ENCODE measurements around the gene MAZ.
"Not testable (repeated sequence)": the region's sequence is repeated elsewhere in the genome, so short reads cannot be mapped to it uniquely, and the experiment has no call there.

Gene MAZ

DNA sequence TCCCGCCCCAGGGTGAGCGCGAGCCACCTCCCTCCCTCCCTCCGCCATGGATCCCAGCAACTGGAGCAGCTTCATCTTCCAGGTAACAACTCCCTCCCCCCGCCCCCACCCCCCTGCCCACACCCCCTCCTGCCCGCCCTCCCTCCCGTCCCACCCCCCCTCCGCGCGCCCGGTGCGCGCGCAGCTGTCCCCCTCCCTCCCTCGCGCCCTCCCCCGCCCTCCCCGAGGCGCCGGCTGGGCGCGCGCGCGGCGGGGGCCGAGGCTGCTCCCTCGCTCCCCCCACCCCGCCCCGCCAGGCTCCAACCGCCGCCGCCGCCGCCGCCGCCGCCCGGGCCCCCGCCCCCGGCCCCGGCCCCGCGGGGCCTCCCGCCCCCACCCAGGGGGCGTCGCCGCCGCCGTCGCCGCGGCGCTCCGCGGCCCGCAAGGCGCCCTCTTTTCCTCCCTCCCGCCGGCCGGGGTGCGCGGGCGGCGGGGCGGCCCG is at the start of gene MAZ:
Gene MAZ, plus strand, starts transcription at position 431 of the 481 bp plus-strand sequence. CDS start 173 bp downstream, outside the sequence.
- Histone ChIP-seq H3K4me3 (ENCODE audit: insufficient read depth, low read length, poor library complexity, severe bottlenecking) (peak within 1 kb of the TSS; percentile 62), H3K27me3 (ENCODE audit: low read length) (no peaks in the 10 kb centered on the region), H2AFZ (ENCODE audit: low read depth, low read length, severe bottlenecking) (no peak within 1 kb of the TSS), H3K27ac (ENCODE audit: low read depth, low read length) (peak within 1 kb of the TSS; percentile 93), H3K9ac (ENCODE audit: low read length) (peak within 1 kb of the TSS; percentile 88), H3F3A (ENCODE audit: insufficient read depth) (peaks cover 48% of the 10 kb centered on the region), H3K9me2 (replicated peaks; ENCODE audit: insufficient read depth, low read length) (no peaks in the 10 kb centered on the region), H3K79me2 (ENCODE audit: insufficient read depth, low read length) (peaks cover 12% of the 10 kb centered on the region; the same call in 1 of the 2 replicates), H4K20me1 (ENCODE audit: low read depth, low read length) (peaks cover 8% of the 10 kb centered on the region), H3K9me3 (ENCODE audit: insufficient read depth, low read length) (no peaks in the 10 kb centered on the region), H3K36me3 (ENCODE audit: low read length) (peaks cover 17% of the 10 kb centered on the region), H3K4me2 (ENCODE audit: low read depth, low read length, poor library complexity, severe bottlenecking) (peak within 1 kb of the TSS; percentile 87)
- TF ChIP-seq, protein P1, sequence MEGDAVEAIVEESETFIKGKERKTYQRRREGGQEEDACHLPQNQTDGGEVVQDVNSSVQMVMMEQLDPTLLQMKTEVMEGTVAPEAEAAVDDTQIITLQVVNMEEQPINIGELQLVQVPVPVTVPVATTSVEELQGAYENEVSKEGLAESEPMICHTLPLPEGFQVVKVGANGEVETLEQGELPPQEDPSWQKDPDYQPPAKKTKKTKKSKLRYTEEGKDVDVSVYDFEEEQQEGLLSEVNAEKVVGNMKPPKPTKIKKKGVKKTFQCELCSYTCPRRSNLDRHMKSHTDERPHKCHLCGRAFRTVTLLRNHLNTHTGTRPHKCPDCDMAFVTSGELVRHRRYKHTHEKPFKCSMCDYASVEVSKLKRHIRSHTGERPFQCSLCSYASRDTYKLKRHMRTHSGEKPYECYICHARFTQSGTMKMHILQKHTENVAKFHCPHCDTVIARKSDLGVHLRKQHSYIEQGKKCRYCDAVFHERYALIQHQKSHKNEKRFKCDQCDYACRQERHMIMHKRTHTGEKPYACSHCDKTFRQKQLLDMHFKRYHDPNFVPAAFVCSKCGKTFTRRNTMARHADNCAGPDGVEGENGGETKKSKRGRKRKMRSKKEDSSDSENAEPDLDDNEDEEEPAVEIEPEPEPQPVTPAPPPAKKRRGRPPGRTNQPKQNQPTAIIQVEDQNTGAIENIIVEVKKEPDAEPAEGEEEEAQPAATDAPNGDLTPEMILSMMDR (IDR thresholded peaks at IDR 0.05; ENCODE audit: insufficient read depth, low read length, poor library complexity, severe bottlenecking) = no peak
- TF ChIP-seq EZH2phosphoT487 (conservative IDR thresholded peaks at IDR 0.05; ENCODE audit: low read length) = no peak

DNA sequence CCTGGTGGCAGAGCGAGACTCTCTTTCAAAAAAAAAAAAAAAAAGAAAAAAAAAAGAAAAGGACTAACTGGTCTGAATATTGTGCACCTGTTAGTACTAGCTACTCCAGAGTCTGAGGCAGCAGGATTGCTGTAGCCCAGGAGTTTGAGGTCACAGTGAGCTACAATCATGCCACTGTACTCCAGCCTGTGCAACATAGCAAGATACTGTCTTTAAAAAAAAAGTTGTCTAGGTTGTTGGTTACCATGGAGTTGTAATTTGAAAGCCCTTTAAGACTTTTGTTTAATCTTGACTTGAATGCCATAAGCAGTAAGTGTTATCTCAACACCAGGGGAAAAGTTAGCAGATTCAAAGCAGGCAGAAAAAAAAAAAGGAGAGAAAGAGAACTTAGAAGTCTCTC is 49.7 kb upstream of the MAZ start:
- Histone ChIP-seq H3K9me3 (ENCODE audit: insufficient read depth, low read length) (no peaks in the 10 kb centered on the region), H3K4me2 (ENCODE audit: low read depth, low read length, poor library complexity, severe bottlenecking) (no peak overlapping the region), H2AFZ (ENCODE audit: low read depth, low read length, severe bottlenecking) (no peak overlapping the region), H3F3A (ENCODE audit: insufficient read depth) (no peaks in the 10 kb centered on the region), H3K9me2 (replicated peaks; ENCODE audit: insufficient read depth, low read length) (no peaks in the 10 kb centered on the region), H3K79me2 (ENCODE audit: insufficient read depth, low read length) (no peaks in the 10 kb centered on the region), H3K27ac (ENCODE audit: low read depth, low read length) (no peak overlapping the region), H3K9ac (ENCODE audit: low read length) (no peak overlapping the region), H3K4me3 (ENCODE audit: insufficient read depth, low read length, poor library complexity, severe bottlenecking) (no peak overlapping the region), H3K36me3 (ENCODE audit: low read length) (no peaks in the 10 kb centered on the region), H4K20me1 (ENCODE audit: low read depth, low read length) (no peaks in the 10 kb centered on the region), H3K27me3 (ENCODE audit: low read length) (no peaks in the 10 kb centered on the region)
- TF ChIP-seq, protein P1 (IDR thresholded peaks at IDR 0.05; ENCODE audit: insufficient read depth, low read length, poor library complexity, severe bottlenecking) = no peak
- no peak for TF ChIP-seq EZH2phosphoT487 (conservative IDR thresholded peaks at IDR 0.05; ENCODE audit: low read length)

GRCh38 chr16:29757086-29757485 is 49.2 kb upstream of the MAZ start:
- not testable (repeated sequence) for H3K36me3 ChIP-seq (ENCODE audit: low read length); H3K9me3 ChIP-seq (ENCODE audit: insufficient read depth, low read length); H4K20me1 ChIP-seq (ENCODE audit: low read depth, low read length); H3K9me2 ChIP-seq (replicated peaks; ENCODE audit: insufficient read depth, low read length); H2AFZ ChIP-seq (ENCODE audit: low read depth, low read length, severe bottlenecking); H3K4me3 ChIP-seq (ENCODE audit: insufficient read depth, low read length, poor library complexity, severe bottlenecking); H3K9ac ChIP-seq (ENCODE audit: low read length); H3K27ac ChIP-seq (ENCODE audit: low read depth, low read length); H3F3A ChIP-seq (ENCODE audit: insufficient read depth); H3K4me2 ChIP-seq (ENCODE audit: low read depth, low read length, poor library complexity, severe bottlenecking); H3K27me3 ChIP-seq (ENCODE audit: low read length); H3K79me2 ChIP-seq (ENCODE audit: insufficient read depth, low read length)

DNA sequence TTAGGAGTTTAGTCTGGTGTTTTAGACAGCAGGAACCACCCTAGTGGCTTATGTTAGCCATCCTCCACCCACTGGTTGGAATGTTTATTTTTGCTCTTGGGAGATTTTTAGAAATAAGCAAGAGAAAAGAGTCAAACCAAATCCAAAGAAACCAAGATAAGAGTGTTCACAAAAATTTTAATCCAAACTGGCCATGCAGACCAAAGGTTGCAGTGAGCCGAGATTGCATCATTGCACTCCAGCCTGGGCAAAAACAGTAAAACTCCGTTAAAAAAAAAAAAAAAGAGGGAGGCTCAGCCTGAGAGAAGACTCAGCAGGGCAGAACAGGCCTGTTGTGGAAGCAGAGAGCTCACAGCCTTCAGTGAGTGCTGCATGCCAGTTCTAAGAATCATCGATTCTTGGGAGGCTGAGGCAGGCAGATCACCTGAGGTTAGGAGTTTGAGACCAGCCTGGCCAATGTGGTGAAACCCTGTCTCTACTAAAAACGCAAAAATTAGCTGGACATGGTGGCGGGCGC is 48.3 kb upstream of the MAZ start:
- no peak overlapping the region for H3K9ac ChIP-seq (ENCODE audit: low read length)
- H3K27ac ChIP-seq (ENCODE audit: low read depth, low read length) = no peak overlapping the region
- no peaks in the 10 kb centered on the region for H3K79me2 ChIP-seq (ENCODE audit: insufficient read depth, low read length)
- H3K36me3 ChIP-seq (ENCODE audit: low read length) = no peaks in the 10 kb centered on the region
- no peaks in the 10 kb centered on the region for H3K9me3 ChIP-seq (ENCODE audit: insufficient read depth, low read length)
- no peaks in the 10 kb centered on the region for H4K20me1 ChIP-seq (ENCODE audit: low read depth, low read length)
- H3K4me2 ChIP-seq (ENCODE audit: low read depth, low read length, poor library complexity, severe bottlenecking) = no peak overlapping the region
- TF ChIP-seq, protein P1 (IDR thresholded peaks at IDR 0.05; ENCODE audit: insufficient read depth, low read length, poor library complexity, severe bottlenecking) = no peak
- no peak for TF ChIP-seq EZH2phosphoT487 (conservative IDR thresholded peaks at IDR 0.05; ENCODE audit: low read length)
- no peaks in the 10 kb centered on the region for H3K9me2 ChIP-seq (replicated peaks; ENCODE audit: insufficient read depth, low read length)
- no peak overlapping the region for H3K4me3 ChIP-seq (ENCODE audit: insufficient read depth, low read length, poor library complexity, severe bottlenecking)
- H3K27me3 ChIP-seq (ENCODE audit: low read length) = no peaks in the 10 kb centered on the region
- H3F3A ChIP-seq (ENCODE audit: insufficient read depth) = no peaks in the 10 kb centered on the region
- H2AFZ ChIP-seq (ENCODE audit: low read depth, low read length, severe bottlenecking) = no peak overlapping the region

Measured in SU-DHL-6 (cell line).